ENCODE measurements around the gene PPP3CA.
A peak's percentile ranks its signal among the peaks of the same experiment; 100 is the strongest.

Gene PPP3CA

DNA sequence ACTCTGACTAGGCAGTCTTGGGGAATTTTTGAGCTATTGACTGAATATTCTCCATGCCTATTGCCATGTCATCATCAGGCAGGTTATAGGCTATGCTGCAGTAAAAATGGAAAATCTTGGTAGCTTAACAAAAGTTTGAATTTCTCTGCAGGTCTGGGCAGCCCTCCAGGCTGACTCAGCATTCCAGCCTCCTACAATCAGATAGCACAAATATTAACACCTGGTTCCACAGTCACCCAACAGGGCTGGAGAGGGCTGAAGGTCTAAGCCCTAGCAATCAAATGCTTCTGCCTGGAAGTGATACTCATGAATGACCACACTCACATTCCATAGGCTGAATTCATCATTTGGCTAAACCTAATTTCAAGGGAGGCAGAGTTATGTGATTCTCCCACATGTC, 9.6 kb upstream of the PPP3CA start:
- Mint-ChIP-seq H3K27me3 (ENCODE audit: low read depth, poor library complexity) (no peaks in the 10 kb centered on the region), H3K4me3 (no peak overlapping the region), H3K27ac (no peak overlapping the region), H3K4me1 (peaks cover 4% of the 10 kb centered on the region), H3K36me3 (ENCODE audit: low read depth) (no peaks in the 10 kb centered on the region), H3K9me3 (no peaks in the 10 kb centered on the region)
- TF ChIP-seq, protein P1, sequence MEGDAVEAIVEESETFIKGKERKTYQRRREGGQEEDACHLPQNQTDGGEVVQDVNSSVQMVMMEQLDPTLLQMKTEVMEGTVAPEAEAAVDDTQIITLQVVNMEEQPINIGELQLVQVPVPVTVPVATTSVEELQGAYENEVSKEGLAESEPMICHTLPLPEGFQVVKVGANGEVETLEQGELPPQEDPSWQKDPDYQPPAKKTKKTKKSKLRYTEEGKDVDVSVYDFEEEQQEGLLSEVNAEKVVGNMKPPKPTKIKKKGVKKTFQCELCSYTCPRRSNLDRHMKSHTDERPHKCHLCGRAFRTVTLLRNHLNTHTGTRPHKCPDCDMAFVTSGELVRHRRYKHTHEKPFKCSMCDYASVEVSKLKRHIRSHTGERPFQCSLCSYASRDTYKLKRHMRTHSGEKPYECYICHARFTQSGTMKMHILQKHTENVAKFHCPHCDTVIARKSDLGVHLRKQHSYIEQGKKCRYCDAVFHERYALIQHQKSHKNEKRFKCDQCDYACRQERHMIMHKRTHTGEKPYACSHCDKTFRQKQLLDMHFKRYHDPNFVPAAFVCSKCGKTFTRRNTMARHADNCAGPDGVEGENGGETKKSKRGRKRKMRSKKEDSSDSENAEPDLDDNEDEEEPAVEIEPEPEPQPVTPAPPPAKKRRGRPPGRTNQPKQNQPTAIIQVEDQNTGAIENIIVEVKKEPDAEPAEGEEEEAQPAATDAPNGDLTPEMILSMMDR (IDR thresholded peaks at IDR 0.05) = no peak
- DNase-seq = no peak

DNA sequence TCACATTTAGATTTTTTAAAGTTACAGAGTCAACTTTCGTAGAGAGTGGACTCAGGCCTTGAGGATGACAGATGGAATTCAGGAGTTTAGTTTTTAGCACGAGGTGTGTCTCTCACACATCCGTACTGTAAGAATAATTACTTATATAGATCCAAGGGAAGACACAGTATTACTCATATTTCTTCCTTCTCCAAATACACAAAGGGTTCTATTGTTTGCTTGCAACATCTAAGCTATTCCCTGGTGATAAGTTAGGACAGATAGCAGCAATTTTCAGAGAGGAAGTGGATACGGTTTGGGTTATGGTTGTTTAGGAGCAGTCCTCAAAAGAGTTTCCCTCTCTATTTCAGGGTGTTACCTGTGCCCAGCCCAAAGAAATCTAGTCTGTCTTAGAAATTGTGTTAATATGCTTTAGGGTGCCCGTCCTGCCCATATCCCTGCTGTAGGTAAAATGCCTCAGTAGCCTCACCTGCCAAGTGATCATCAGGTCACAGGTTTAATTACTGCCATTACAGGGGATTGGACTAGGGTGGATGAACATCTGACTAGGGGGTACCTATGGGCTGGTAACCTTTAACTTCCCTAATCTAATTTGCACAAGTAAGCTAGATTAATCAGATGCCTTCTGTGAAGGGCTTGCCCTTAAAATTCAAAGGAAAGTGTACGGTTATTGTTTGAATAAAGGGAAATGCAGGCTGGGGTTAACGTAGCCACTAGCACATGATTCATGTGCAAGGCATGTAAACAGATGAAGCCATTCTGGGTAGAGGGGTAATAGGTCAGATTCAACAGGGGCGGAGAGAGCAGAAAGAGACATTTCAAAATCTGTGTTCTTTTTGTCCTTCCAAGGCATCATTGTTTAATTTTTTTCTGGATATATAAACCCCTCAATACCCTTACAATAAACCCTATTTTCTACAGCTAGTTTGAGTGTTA, 8.7 kb upstream of the PPP3CA start:
- no peaks in the 10 kb centered on the region for H3K36me3 Mint-ChIP-seq (ENCODE audit: low read depth)
- TF ChIP-seq, protein P1 (IDR thresholded peaks at IDR 0.05) = no peak
- no peak overlapping the region for H3K27ac Mint-ChIP-seq
- DNase-seq = no peak
- no peak overlapping the region for H3K4me3 Mint-ChIP-seq
- no peaks in the 10 kb centered on the region for H3K27me3 Mint-ChIP-seq (ENCODE audit: low read depth, poor library complexity)
- no peaks in the 10 kb centered on the region for H3K9me3 Mint-ChIP-seq
- H3K4me1 Mint-ChIP-seq = peaks cover 4% of the 10 kb centered on the region

DNA sequence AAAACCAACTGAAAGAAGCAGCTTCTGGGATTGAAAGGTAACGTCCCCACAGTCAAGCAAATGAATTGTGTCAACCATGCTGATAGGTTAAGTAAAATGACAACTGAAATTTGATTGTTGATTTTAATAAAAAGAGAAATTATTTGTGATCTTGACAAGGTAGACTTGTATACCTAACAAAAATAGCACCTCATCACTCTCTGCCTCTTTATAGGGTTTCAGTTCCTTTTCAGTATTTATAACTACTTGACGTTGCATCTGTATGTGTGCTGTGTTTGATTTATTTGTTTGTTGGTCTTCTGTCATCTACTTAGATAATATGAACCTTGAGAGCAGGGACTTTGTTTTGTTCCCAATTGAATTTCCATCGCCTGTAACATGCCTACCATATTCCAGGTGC, 7.9 kb upstream of the PPP3CA start:
- Mint-ChIP-seq H3K27ac (no peak overlapping the region), H3K4me3 (no peak overlapping the region)

DNA sequence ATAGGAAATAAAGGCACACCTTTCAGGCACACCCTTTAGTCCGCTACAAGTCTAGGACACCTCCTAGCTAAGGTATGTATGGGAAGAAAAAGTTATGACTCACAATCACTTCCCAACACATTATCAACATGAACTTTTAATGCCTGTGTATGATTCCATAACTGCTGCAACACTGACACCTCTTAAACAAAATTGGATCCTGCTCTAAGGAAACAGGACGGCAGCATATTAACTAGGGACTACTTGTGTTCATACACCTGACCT, 2.4 kb upstream of the PPP3CA start:
- Mint-ChIP-seq H3K27me3 (ENCODE audit: low read depth, poor library complexity) (peaks cover 7% of the 10 kb centered on the region), H3K27ac (no peak overlapping the region), H3K9me3 (peaks cover 5% of the 10 kb centered on the region), H3K36me3 (ENCODE audit: low read depth) (peaks cover 5% of the 10 kb centered on the region), H3K4me1 (peaks cover 28% of the 10 kb centered on the region), H3K4me3 (no peak overlapping the region)
- TF ChIP-seq, protein P1 (IDR thresholded peaks at IDR 0.05) = no peak
- no peak for DNase-seq

More for the DNA sequence above, 7.9 kb upstream of the PPP3CA start:
- Mint-ChIP-seq H3K4me1 (no peaks in the 10 kb centered on the region), H3K9me3 (no peaks in the 10 kb centered on the region), H3K27me3 (ENCODE audit: low read depth, poor library complexity) (peaks cover 4% of the 10 kb centered on the region), H3K36me3 (ENCODE audit: low read depth) (no peaks in the 10 kb centered on the region)
- DNase-seq = no peak
- TF ChIP-seq, protein P1 (IDR thresholded peaks at IDR 0.05) = no peak

DNA sequence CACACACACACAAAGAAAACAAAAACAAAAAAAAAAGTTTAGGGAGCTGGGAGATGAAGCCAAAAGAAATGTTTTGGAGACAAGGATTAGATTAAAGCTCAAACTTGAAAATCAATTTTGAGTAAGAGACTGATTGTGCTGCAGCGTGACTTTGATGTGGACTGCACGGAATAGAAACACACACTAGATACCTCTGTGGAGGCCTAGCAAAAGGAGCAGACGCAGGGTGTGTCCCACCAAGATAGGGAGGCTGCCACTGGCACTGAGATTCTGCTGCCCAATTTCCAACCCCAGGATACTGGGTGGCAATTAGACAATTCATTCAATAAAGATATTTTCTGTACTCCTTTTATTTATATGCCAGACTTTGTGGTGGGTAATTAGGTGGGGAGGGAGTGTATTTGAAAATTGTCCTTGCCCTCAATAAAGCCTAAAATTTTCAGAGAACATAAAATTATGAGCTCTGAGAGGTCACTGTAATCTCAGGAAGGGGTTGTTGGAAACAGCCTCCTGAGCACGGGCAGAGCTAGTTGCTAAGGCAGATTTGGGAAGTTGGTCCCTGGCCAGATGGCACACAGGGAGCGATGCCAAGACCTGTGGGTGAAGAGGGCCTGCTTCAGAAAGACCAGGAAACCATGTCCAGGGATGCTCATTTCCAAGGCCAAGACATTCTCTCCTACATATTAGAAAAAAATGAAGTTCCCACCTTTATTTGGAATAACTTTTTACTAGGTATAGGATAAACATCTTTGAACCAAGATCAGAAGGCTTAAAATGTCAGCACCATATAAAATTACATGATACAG, 1.9 kb upstream of the PPP3CA start:
- no peak for DNase-seq
- TF ChIP-seq, protein P1 (IDR thresholded peaks at IDR 0.05) = no peak
- Mint-ChIP-seq H3K36me3 (ENCODE audit: low read depth) (peaks cover 5% of the 10 kb centered on the region), H3K4me3 (peak overlapping the region; percentile 99), H3K27ac (no peak overlapping the region), H3K9me3 (peaks cover 5% of the 10 kb centered on the region), H3K27me3 (ENCODE audit: low read depth, poor library complexity) (peaks cover 7% of the 10 kb centered on the region), H3K4me1 (peaks cover 30% of the 10 kb centered on the region)
